GOT3 (cell line): Measurements from ENCODE around the gene CDC42EP2.

Source experiments
- DNase-seq: peaks from one replicate; lab custom pipeline; 2025; ENCODE audit warnings: mixed read lengths; lab: John Stamatoyannopoulos, UW

CDC42EP2 gene, protein sequence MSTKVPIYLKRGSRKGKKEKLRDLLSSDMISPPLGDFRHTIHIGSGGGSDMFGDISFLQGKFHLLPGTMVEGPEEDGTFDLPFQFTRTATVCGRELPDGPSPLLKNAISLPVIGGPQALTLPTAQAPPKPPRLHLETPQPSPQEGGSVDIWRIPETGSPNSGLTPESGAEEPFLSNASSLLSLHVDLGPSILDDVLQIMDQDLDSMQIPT

GRCh38 chr11:65314501-65315203 is at the start of gene CDC42EP2:
CDC42EP2 (plus strand) TSS chr11:65314866; CDS start chr11:65320899, 6,033 bp downstream.
- peak; percentile 41 for DNase-seq

- no peak for DNase-seq
Measured at GRCh38 chr11:65266210-65266609, 48.5 kb upstream of the CDC42EP2 start.

- peak; percentile 29 for DNase-seq
Measured at GRCh38 chr11:65274735-65275682, 39.7 kb upstream of the CDC42EP2 start.

DNA sequence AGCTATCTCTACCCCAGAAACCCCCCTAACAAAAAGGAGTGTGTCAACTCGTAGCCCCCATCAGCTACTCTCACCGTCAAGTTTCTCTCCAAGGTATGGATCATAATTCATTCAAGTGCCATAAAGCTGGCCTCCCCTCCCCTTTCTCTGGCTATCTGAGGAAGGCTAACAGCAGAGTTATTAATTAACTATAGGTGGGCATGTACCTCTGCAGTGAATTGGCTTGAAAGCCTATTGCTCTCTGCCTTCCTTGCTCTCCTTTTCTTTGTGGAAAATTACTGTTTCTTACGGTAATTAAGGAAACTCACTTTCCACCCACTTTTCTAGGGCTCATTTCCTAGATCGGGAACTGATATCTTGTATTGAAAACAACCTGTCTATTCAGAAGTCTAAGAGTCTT is 38.8 kb upstream of the CDC42EP2 start:
- no peak for DNase-seq

DNA sequence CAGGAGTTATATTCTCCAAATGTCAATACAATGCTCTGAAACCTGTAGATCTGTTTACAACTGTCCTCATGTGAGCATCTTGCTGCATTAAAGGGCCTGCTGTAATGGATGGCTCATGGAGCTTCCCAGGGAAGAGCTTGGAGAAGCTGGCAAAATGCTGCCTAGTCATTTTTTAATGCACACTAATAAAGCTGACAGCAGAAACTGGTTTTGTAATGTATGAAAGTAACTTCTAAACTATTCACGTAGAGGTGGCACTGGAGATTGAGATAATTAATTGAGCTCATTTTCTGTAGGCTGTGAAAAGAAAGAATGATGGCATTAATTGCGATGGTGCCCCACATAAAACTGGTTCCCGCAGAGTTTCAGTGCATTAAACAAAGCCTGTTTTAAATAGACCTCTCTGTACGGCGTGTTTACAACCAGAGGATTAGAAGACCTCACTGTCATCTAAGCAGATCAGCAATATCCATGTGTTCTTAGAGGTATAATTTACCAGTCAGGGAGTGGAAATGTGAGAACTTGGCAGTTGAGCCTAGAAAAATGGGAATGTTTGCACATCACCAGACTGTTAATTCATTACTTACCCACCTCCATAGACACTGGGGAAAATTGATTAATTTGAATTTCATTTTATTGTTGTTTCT is 36.9 kb upstream of the CDC42EP2 start:
- DNase-seq: no peak

- DNase-seq: no peak
Measured at GRCh38 chr11:65278356-65278755, 36.3 kb upstream of the CDC42EP2 start.

DNA sequence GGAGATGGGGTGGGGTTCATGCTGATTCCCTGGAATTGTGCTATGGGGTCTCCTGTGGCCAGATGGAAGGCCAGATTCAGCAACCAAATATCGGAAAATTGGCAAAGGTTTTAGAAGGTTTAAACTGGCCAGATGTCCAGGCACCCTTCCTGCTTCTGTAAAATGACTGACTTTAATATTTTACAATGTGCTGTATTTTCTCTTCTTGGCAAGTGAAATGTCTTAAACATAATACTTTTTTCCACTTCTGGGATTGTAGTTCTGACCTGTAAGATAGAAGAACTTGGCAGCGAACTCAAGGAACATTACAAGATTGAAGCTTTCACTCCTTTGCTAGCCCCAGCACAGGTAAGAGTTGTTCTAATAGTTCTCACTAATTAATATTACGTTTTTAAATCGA is 35.4 kb upstream of the CDC42EP2 start:
- no peak for DNase-seq

DNA sequence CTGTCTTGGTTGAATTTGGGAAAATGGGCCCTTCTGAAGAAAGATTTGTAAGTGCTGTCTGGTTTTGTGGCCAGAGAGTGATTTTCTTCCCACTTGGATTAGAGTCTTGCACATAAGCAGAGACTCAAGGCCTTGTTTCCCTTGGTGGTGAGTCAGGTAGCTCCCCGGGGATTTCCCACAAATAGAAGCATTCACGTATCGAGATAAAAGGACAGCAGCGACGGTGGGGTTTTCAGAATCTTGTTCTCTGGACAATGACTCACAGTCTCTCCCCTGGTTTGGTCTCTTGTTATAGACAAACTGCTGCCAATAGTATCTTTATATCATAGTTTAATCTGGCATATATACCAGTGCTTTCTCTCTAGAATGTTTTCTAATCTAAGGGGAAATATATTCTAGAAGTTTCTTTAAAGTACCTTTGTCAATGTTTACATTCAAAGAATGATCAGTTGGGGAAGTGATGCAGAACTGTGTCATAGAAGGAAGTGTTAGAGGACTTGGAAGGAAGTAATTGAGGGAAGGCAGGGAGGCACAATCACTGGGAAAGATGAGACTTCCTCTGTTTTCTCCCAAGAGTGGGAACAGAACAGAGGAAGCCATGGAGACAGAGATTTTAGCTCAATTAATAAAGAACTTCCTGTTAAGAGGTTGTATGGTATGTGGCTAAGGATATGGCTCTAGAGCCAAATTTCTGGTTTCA is 34.8 kb upstream of the CDC42EP2 start:
- DNase-seq: no peak

DNA sequence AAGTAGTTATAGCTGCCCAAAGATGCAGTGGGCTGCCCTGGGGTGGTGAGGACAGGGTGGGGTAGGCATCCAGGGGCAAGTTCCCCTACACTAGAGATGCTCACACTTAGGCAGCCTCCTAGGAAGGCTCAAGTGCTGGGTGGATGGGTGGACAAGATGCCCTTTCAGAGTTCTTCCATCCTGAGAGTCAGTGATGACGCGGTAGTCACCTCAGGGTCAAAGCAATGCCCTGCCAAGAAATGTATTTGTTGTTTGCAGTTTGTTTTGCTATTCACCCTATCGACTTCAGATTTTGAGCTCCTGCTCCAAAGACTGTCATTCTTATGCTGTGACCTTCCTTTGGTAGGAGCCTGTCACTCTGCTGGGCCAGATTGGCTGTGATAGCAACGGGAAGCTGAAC is 34.0 kb upstream of the CDC42EP2 start:
- no peak for DNase-seq

DNA sequence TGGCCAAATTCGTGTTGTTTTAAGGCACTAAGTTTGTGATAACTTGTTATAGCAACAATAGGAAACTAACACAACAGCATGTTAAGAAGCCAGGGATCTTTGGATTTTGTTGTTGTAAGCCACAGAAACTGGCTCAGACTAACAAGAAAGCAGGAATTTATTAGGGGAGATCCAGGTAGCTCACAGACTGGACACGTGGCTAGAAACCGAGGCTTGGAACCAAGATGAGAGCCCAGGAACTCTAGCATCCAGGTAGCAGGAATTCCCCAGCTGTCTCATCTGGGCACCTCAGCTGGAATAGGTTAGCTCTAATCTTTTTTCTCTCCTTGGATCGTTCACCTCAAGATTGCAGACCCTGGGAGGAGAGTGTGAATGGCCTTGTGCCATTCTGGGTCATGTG is 28.0 kb upstream of the CDC42EP2 start:
- no peak for DNase-seq

GRCh38 chr11:65287601-65288000 is 27.1 kb upstream of the CDC42EP2 start:
- no peak for DNase-seq

DNA sequence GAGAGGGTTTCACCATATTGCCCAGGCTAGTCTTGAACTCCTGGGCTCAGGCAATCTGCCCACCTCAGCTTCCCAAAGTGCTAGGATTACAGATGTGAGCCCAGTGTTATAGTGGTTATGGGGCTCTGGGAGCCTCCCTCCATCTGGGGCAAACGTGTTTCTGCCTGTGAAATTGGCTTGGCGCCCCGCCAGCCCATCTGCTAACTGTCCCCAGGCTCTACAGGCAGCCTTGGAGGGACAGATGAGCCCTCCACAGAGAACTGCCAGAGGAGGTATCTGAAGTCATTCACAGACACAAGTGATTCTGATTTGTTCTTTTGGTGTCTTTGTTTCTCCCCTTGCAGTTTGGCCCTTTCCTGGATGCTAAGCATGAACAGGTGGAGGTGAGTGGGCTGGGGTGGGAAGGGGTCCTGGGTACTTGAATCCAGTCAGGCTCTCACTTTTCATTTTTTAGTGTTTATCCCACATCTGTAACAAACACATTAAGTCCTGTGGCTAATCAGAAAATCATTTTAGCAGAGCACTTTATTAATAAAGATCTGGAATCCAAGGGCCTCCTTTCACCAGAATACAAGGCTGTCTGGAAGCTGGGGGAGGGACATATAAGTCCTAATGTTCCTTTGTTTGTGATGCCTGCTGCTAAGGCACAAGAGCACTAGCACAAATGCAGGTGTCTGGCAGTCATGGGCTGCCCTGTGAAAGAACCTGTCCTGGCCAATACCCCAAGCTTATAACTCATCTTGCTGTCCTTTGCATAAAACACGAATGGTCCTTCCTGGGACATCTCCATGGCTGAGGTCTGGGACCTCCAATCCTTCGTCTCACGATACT is 25.7 kb upstream of the CDC42EP2 start:
- no peak for DNase-seq

GRCh38 chr11:65290448-65291165 is 24.1 kb upstream of the CDC42EP2 start:
- DNase-seq: peak; percentile 10

DNA sequence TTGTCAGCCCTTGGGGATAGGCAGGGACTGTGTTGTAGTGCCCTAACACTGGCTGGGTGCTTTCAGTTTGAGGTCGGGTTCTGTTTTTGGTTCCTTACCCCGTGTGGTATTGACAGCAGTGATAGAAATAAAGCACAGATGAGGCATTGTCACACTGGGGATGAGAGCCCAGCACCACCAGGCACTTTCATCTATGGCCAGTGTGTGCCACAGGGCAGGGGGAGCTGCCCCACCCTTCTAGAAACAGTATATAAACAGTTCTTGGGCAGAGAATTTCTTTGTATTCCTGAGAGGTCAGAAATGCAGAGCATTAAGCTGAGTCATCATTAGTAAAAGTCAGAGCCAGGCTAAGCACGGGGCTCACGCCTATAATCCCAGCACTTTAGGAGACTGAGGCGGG is 23.1 kb upstream of the CDC42EP2 start:
- no peak for DNase-seq

GRCh38 chr11:65292890-65293289 is 21.8 kb upstream of the CDC42EP2 start:
- no peak for DNase-seq

GRCh38 chr11:65293909-65294381 is 20.7 kb upstream of the CDC42EP2 start:
- no peak for DNase-seq

DNA sequence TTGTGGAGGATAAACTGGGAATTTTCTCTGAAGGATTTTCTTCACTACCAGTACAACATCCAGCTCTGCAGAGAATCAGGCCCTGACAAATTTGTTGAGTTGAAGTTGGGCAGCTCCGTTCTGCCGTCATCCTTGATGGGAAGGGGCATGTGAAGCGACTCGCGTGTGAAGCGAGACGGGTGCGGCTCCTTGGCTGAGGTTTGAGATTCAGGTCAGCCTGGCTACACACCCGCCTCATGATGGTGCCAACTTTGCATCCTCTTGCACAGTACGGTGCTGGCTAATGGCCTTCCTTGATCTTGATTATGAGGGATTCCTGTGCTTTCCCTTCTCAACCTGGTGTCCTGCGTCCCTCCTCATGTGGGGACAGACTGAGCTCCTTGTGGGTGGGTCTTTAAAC is 19.7 kb upstream of the CDC42EP2 start:
- DNase-seq: no peak

DNA sequence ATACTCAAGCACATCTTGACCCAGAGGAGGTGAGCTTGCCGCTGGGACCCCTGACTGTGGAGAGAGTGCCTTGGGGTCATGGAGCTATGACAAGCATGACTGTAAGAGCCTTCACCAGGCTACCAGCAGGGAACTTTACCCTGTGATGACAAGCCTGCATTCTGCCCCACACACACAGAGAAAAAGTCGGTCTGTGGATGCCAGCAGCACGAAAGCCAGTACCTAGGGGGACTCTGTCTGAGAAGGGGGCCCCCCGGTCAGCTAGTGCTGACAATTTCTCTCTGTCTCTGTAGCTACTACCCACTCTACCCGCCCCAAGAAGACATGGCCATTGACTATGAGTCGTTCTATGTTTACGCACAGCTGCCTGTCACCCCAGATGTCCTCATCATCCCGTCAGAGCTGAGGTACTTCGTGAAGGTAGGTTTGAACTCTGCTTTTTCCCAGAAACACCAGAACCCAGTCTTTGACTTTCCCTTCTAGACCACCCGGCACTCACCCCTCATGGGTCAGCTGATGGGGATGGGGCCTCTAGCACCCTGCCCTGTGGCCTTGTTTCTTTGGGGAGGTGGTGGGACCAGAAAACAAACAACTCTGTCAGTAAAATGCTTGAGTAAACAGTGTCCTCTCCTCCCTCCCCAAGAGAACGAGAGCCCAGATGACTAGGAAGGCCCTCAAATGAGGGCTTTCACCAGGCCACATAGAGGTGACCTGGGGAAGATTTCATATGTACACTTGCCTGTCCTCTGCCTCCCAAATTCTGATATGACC is 18.9 kb upstream of the CDC42EP2 start:
- DNase-seq: no peak
